G401 (cell line): Measurements from ENCODE around the gene DAD1. TPM values are rescaled to one million over a fixed set of nuclear protein-coding genes. Genes with fewer than 3 reads are reported as not detected.

Experiments
- DNase-seq: peaks from one replicate; pipeline ENCODE4 v3.0.0-alpha.2; 2015; ENCODE audit warnings: low spot score
- in situ Hi-C: cut with HindIII; loops from 2 replicates; pipeline ENCODE4 v1.10.0; 2016; ENCODE audit warnings: low sequenced_read_pairs, mixed read lengths
- total RNA-seq: library from RNA; depleted of rRNA; stranded (reverse); fragments of >200 nt; shearing (Covaris generic); gene quantifications from 2 replicates; pipeline ENCODE4 v1.2.3, GENCODE V29; 2014; rRNA removed

DAD1 gene
- total RNA-seq, 1 experiment from 2014 or later, result 381 TPM

- no peak for DNase-seq
- in situ Hi-C loops, result no loop called here
Measured at GRCh38 chr14:22530127-22530526, 58.9 kb downstream of the DAD1 start.

GRCh38 chr14:22526744-22527143 is 62.3 kb downstream of the DAD1 start:
- in situ Hi-C loops, result no loop called here
- no peak for DNase-seq

- in situ Hi-C loops, result no loop called here
- DNase-seq, result no peak
Measured at GRCh38 chr14:22526218-22526617, 62.8 kb downstream of the DAD1 start.

GRCh38 chr14:22524784-22525161 is 64.3 kb downstream of the DAD1 start:
- in situ Hi-C loops, result no loop called here
- DNase-seq, result no peak

- in situ Hi-C loops, result no loop called here
Measured at GRCh38 chr14:22524115-22524783, 64.8 kb downstream of the DAD1 start.

GRCh38 chr14:22523283-22523682 is 65.7 kb downstream of the DAD1 start:
- DNase-seq, result no peak

More at GRCh38 chr14:22524115-22524783, 64.8 kb downstream of the DAD1 start:
- DNase-seq, result no peak

GRCh38 chr14:22522466-22522957 is 66.5 kb downstream of the DAD1 start:
- in situ Hi-C loops, result no loop called here
- no peak for DNase-seq

More at GRCh38 chr14:22523283-22523682, 65.7 kb downstream of the DAD1 start:
- in situ Hi-C loops, result no loop called here

- in situ Hi-C loops, result no loop called here
- no peak for DNase-seq
Measured at GRCh38 chr14:22521449-22522239, 67.4 kb downstream of the DAD1 start.

GRCh38 chr14:22520796-22521195 is 68.2 kb downstream of the DAD1 start:
- no peak for DNase-seq
- in situ Hi-C loops, result no loop called here

- in situ Hi-C loops, result no loop called here
- no peak for DNase-seq
Measured at GRCh38 chr14:22519877-22520685, 68.9 kb downstream of the DAD1 start.

- DNase-seq, result no peak
- in situ Hi-C loops, result no loop called here
Measured at GRCh38 chr14:22518073-22518472, 71.0 kb downstream of the DAD1 start.

- DNase-seq, result no peak
- in situ Hi-C loops, result no loop called here
Measured at GRCh38 chr14:22517117-22517720, 71.8 kb downstream of the DAD1 start.

GRCh38 chr14:22515929-22516328 is 73.1 kb downstream of the DAD1 start:
- in situ Hi-C loops, result no loop called here
- DNase-seq, result no peak

Other genes starting within 250 kb of the DAD1 start
- gene ABHD4, start 9.1 kb upstream of the DAD1 start, total RNA-seq, result 8.1 and 8.9 TPM in 2 replicates
- not detected in 2 replicates for gene OR6J1, start 55.1 kb upstream of the DAD1 start, total RNA-seq
- 187 and 240 TPM in 2 replicates for gene OXA1L, start 177.5 kb upstream of the DAD1 start, total RNA-seq
- gene SLC7A7, start 226.2 kb upstream of the DAD1 start, total RNA-seq, result 27.3 and 28.1 TPM in 2 replicates
- 77.9 and 133 TPM in 2 replicates for gene MRPL52, start 240.7 kb upstream of the DAD1 start, total RNA-seq
- gene MMP14, start 247.4 kb upstream of the DAD1 start, total RNA-seq, result 294 and 298 TPM in 2 replicates